GM18870 (cell line): Measurements from ENCODE around the gene NFE2L1.

Experiments used
- ATAC-seq: cut with Tn5 transposase; IDR thresholded peaks from one replicate; pipeline ENCODE4 v1.9.1; 2021; ENCODE audit warnings: moderate library complexity; ENCODE audit not compliant: unreplicated experiment

Gene NFE2L1

GRCh38 chr17:48046296-48046695 lies 1.9 kb upstream of the NFE2L1 start:
- no peak for ATAC-seq

- ATAC-seq = no peak
These were observed 932 bp upstream of the NFE2L1 start for GRCh38 chr17:48047113-48047740.

- peak; percentile 34 for ATAC-seq
These were observed 396 bp downstream of the NFE2L1 start for GRCh38 chr17:48048384-48049126.

- no peak for ATAC-seq
These were observed 3.1 kb downstream of the NFE2L1 start for GRCh38 chr17:48051283-48051682.

- no peak for ATAC-seq
These were observed 3.7 kb downstream of the NFE2L1 start for GRCh38 chr17:48051706-48052486.

GRCh38 chr17:48052956-48053757 lies 5.0 kb downstream of the NFE2L1 start:
- no peak for ATAC-seq

GRCh38 chr17:48053758-48054237 lies 5.6 kb downstream of the NFE2L1 start:
- no peak for ATAC-seq

- ATAC-seq = no peak
These were observed 6.4 kb downstream of the NFE2L1 start for GRCh38 chr17:48054238-48055185.

- peak; percentile 54 for ATAC-seq
These were observed 7.5 kb downstream of the NFE2L1 start for GRCh38 chr17:48055531-48056245.

GRCh38 chr17:48056246-48056745 lies 8.1 kb downstream of the NFE2L1 start:
- no peak for ATAC-seq

- ATAC-seq = no peak
These were observed 8.7 kb downstream of the NFE2L1 start for GRCh38 chr17:48056879-48057278.

GRCh38 chr17:48057626-48058025 lies 9.5 kb downstream of the NFE2L1 start:
- no peak for ATAC-seq

GRCh38 chr17:48058393-48059124 lies 10.4 kb downstream of the NFE2L1 start:
- no peak for ATAC-seq

- ATAC-seq = no peak
These were observed 11.0 kb downstream of the NFE2L1 start for GRCh38 chr17:48059125-48059668.

GRCh38 chr17:48060249-48060648 lies 12.1 kb downstream of the NFE2L1 start:
- no peak for ATAC-seq

- ATAC-seq = no peak
These were observed 14.1 kb downstream of the NFE2L1 start for GRCh38 chr17:48062273-48062672.

GRCh38 chr17:48064638-48065037 lies 16.5 kb downstream of the NFE2L1 start:
- ATAC-seq = no peak

GRCh38 chr17:48066192-48066591 lies 18.0 kb downstream of the NFE2L1 start:
- ATAC-seq = no peak
